Colonic mucosa (tissue), 4 donors: ENCODE results near the gene AFF2. TPM values are rescaled to one million over a fixed set of nuclear protein-coding genes. Genes with fewer than 3 reads are reported as not detected.

Experiments
- DNase-seq: peaks from one replicate; pipeline ENCODE4 v3.0.0-alpha.2; 2020
- H3K27ac ChIP-seq: fragments of 200-600 bp; one replicate; pipeline ENCODE4 v1.8.0; 2021
- H3K27me3 ChIP-seq: fragments of 200-600 bp; one replicate; pipeline ENCODE4 v1.8.0; 2021
- H3K36me3 ChIP-seq: fragments of 200-600 bp; one replicate; pipeline ENCODE4 v1.8.0; 2021
- H3K4me1 ChIP-seq: fragments of 200-600 bp; one replicate; pipeline ENCODE4 v1.8.0; 2021; ENCODE audit warnings: mild to moderate bottlenecking
- H3K4me3 ChIP-seq: fragments of 200-600 bp; one replicate; pipeline ENCODE4 v1.8.0; 2021
- H3K9ac ChIP-seq, 2 donors: one replicate each; pipeline ENCODE4 v1.7.0; 2013; ENCODE audit warnings: control low read depth in 2 of 2, low read depth in 2 of 2, low read length in 2 of 2
- H3K9me3 ChIP-seq: fragments of 200-600 bp; one replicate; pipeline ENCODE4 v1.8.0; 2021
- CTCF ChIP-seq: fragments of 200-600 bp; IDR thresholded peaks from one replicate; pipeline ENCODE4 v1.8.0; 2022; ENCODE audit warnings: antibody characterized with exemption, mild to moderate bottlenecking
- intact Hi-C: fragments of 100-400 bp; cut with DNase I; formaldehyde crosslinking; loops from one replicate; pipeline ENCODE4 v1.14.1; 2022
- total RNA-seq, 2 donors: library from RNA; stranded (reverse); fragmentation: NEBNext Ultra II Directional in 1 of 2; extraction: Animal tissue kit (Norgen Biotek cat#: 25700) in 1 of 2; gene quantifications; one replicate each; pipeline ENCODE4 v1.2.1, GENCODE V29; 2021
- donor health status: healthy.
- donor health status: DM: no; HTN: no; CAD: no.
- donor health status: DM: no; HTN: no; CAD: no.

The AFF2 gene
- total RNA-seq, 2 donors from 2014 or later = 0.05 to 0.12 TPM

GRCh38 chrX:148813967-148814366 is 313.6 kb downstream of the AFF2 start:
- intact Hi-C loops = no loop called here
- Histone ChIP-seq H3K4me3 (no peak overlapping the region), H3K27ac (no peak overlapping the region), H3K9ac (no peak overlapping the region), H3K27me3 (no peaks in the 10 kb centered on the region), H3K36me3 (no peaks in the 10 kb centered on the region), H3K9me3 (no peaks in the 10 kb centered on the region), H3K4me1 (no peaks in the 10 kb centered on the region)
- DNase-seq = no peak
- no peak for TF ChIP-seq CTCF

GRCh38 chrX:148815218-148815961 is 315.0 kb downstream of the AFF2 start:
- no peak for TF ChIP-seq CTCF
- Histone ChIP-seq H3K36me3 (no peaks in the 10 kb centered on the region), H3K9me3 (no peaks in the 10 kb centered on the region), H3K4me3 (no peak overlapping the region), H3K4me1 (no peaks in the 10 kb centered on the region), H3K9ac (no peak overlapping the region), H3K27me3 (no peaks in the 10 kb centered on the region), H3K27ac (no peak overlapping the region)
- intact Hi-C loops = no loop called here
- DNase-seq = no peak

- no peak for DNase-seq
- Histone ChIP-seq H3K36me3 (no peaks in the 10 kb centered on the region), H3K9ac (no peak overlapping the region), H3K27me3 (no peaks in the 10 kb centered on the region), H3K4me1 (no peaks in the 10 kb centered on the region), H3K4me3 (no peak overlapping the region), H3K9me3 (no peaks in the 10 kb centered on the region), H3K27ac (no peak overlapping the region)
- intact Hi-C loops = no loop called here
- TF ChIP-seq CTCF = no peak
Observed at GRCh38 chrX:148823986-148824385, 323.6 kb downstream of the AFF2 start.

GRCh38 chrX:148825696-148826095 is 325.3 kb downstream of the AFF2 start:
- Histone ChIP-seq H3K9ac (no peak overlapping the region), H3K27ac (no peak overlapping the region), H3K27me3 (no peaks in the 10 kb centered on the region), H3K9me3 (no peaks in the 10 kb centered on the region), H3K36me3 (no peaks in the 10 kb centered on the region), H3K4me3 (no peak overlapping the region), H3K4me1 (no peaks in the 10 kb centered on the region)
- DNase-seq = no peak
- intact Hi-C loops = no loop called here
- TF ChIP-seq CTCF = no peak

- Histone ChIP-seq H3K4me3 (no peak overlapping the region), H3K36me3 (no peaks in the 10 kb centered on the region), H3K27me3 (no peaks in the 10 kb centered on the region), H3K9ac (no peak overlapping the region), H3K9me3 (no peaks in the 10 kb centered on the region), H3K27ac (no peak overlapping the region), H3K4me1 (no peaks in the 10 kb centered on the region)
- no peak for DNase-seq
- TF ChIP-seq CTCF = no peak
- intact Hi-C loops = no loop called here
Observed at GRCh38 chrX:148836741-148837140, 336.3 kb downstream of the AFF2 start.
